Activated T-helper 1 cell treated with anti-CD3 and anti-CD28 coated beads, Interleukin-2, amount 50 U/mL, for 16 hours (primary cell): ENCODE measurements around the gene PSEN1.

ENCODE experiments used
- DNase-seq, 2 donors: peaks; one replicate each; pipeline ENCODE4 v3.0.0-alpha.2; 2020; ENCODE audit warnings: low read depth in 1 of 2, low spot score in 1 of 2

The PSEN1 gene

GRCh38 chr14:73253323-73253610, 117.0 kb downstream of the PSEN1 start:
- DNase-seq = no peak

GRCh38 chr14:73253721-73254120, 117.4 kb downstream of the PSEN1 start:
- DNase-seq = no peak

GRCh38 chr14:73254247-73255004, 118.1 kb downstream of the PSEN1 start:
- no peak for DNase-seq

GRCh38 chr14:73255005-73255400, 118.7 kb downstream of the PSEN1 start:
- no peak for DNase-seq

- DNase-seq = no peak
These were observed 119.5 kb downstream of the PSEN1 start for GRCh38 chr14:73255693-73256225.

GRCh38 chr14:73258076-73258475, 121.8 kb downstream of the PSEN1 start:
- DNase-seq = no peak

GRCh38 chr14:73258845-73259611, 122.7 kb downstream of the PSEN1 start:
- no peak for DNase-seq

GRCh38 chr14:73259837-73260236, 123.5 kb downstream of the PSEN1 start:
- no peak for DNase-seq

- no peak for DNase-seq
These were observed 124.3 kb downstream of the PSEN1 start for GRCh38 chr14:73260574-73260973.

GRCh38 chr14:73261075-73261474, 124.8 kb downstream of the PSEN1 start:
- no peak for DNase-seq

GRCh38 chr14:73261520-73262426, 125.5 kb downstream of the PSEN1 start:
- DNase-seq = no peak

GRCh38 chr14:73262427-73263183, 126.3 kb downstream of the PSEN1 start:
- no peak for DNase-seq

GRCh38 chr14:73263606-73264005, 127.3 kb downstream of the PSEN1 start:
- DNase-seq = no peak

- no peak for DNase-seq
These were observed 128.0 kb downstream of the PSEN1 start for GRCh38 chr14:73264080-73264884.

- DNase-seq = no peak
These were observed 128.8 kb downstream of the PSEN1 start for GRCh38 chr14:73264885-73265720.

GRCh38 chr14:73265721-73266046, 129.4 kb downstream of the PSEN1 start:
- no peak for DNase-seq

GRCh38 chr14:73266317-73266716, 130.0 kb downstream of the PSEN1 start:
- no peak for DNase-seq

- no peak for DNase-seq
These were observed 131.2 kb downstream of the PSEN1 start for GRCh38 chr14:73267474-73267873.
